Stimulated activated naive CD8-positive, alpha-beta T cell treated with anti-CD3 and anti-CD28 coated beads, Interleukin-15, amount 100 ng/mL, for 72 hours (primary cell): ENCODE results near the gene DIRAS1.
"Not testable (repeated sequence)": the region's sequence is repeated elsewhere in the genome, so short reads cannot be mapped to it uniquely, and the experiment has no call there.

Experiments used
- ATAC-seq: fragments of 150-1000 bp; cut with Tn5 transposase; 2 replicates; pipeline ENCODE4 v1.10.0; 2021; ENCODE audit warnings: mild to moderate bottlenecking, moderate library complexity
- DNase-seq, 2 donors: peaks; one replicate each; pipeline ENCODE4 v3.0.0; 2021 to 2022
- H3K27ac Mint-ChIP-seq, 2 donors: one replicate each; pipeline ENCODE4 v1.8.0; 2022; ENCODE audit warnings: mild to moderate bottlenecking in 2 of 2, mixed read lengths in 2 of 2, moderate library complexity in 2 of 2
- H3K27me3 Mint-ChIP-seq: one replicate; pipeline ENCODE4 v1.8.0; 2022; ENCODE audit warnings: mixed read lengths
- H3K4me1 Mint-ChIP-seq: one replicate; pipeline ENCODE4 v1.8.0; 2022; ENCODE audit warnings: mild to moderate bottlenecking, mixed read lengths
- H3K4me3 Mint-ChIP-seq, 2 donors: one replicate each; pipeline ENCODE4 v1.8.0; 2022; ENCODE audit warnings: mild to moderate bottlenecking in 2 of 2, mixed read lengths in 2 of 2, moderate library complexity in 1 of 2
- H3K9me3 Mint-ChIP-seq, 2 donors: one replicate each; pipeline ENCODE4 v1.8.0; 2022; ENCODE audit warnings: mixed read lengths in 2 of 2

Gene DIRAS1

GRCh38 chr19:2686360-2686759 is 34.8 kb downstream of the DIRAS1 start:
- H3K4me1 Mint-ChIP-seq = no peaks in the 10 kb centered on the region
- H3K9me3 Mint-ChIP-seq = no peaks in the 10 kb centered on the region
- no peaks in the 10 kb centered on the region for H3K27me3 Mint-ChIP-seq
- H3K4me3 Mint-ChIP-seq = no peak overlapping the region
- ATAC-seq (no peak), DNase-seq (no peak)
- peak overlapping the region in 1 of 2 donors; percentile 8 for H3K27ac Mint-ChIP-seq

GRCh38 chr19:2685204-2685704 is 35.9 kb downstream of the DIRAS1 start:
- H3K27me3 Mint-ChIP-seq = no peaks in the 10 kb centered on the region
- H3K27ac Mint-ChIP-seq = no peak overlapping the region
- H3K9me3 Mint-ChIP-seq = no peaks in the 10 kb centered on the region
- H3K4me1 Mint-ChIP-seq = no peaks in the 10 kb centered on the region
- DNase-seq = no peak
- ATAC-seq = no peak
- no peak overlapping the region for H3K4me3 Mint-ChIP-seq

GRCh38 chr19:2683430-2684003 is 37.7 kb downstream of the DIRAS1 start:
- H3K4me3 Mint-ChIP-seq = no peak overlapping the region
- ATAC-seq (no peak), DNase-seq (no peak)
- no peak overlapping the region for H3K27ac Mint-ChIP-seq
- H3K4me1 Mint-ChIP-seq = no peaks in the 10 kb centered on the region
- peaks cover 0 to 5% of the 10 kb centered on the region in 2 donors for H3K9me3 Mint-ChIP-seq
- H3K27me3 Mint-ChIP-seq = no peaks in the 10 kb centered on the region

- Mint-ChIP-seq H3K4me1 (no peaks in the 10 kb centered on the region), H3K27ac (no peak overlapping the region), H3K27me3 (no peaks in the 10 kb centered on the region), H3K9me3 (peaks cover 0 to 14% of the 10 kb centered on the region in 2 donors), H3K4me3 (no peak overlapping the region)
- ATAC-seq (no peak), DNase-seq (no peak)
Measured at GRCh38 chr19:2680808-2681207, 40.4 kb downstream of the DIRAS1 start.

- no peak overlapping the region for H3K4me3 Mint-ChIP-seq
Measured at GRCh38 chr19:2679439-2679838, 41.7 kb downstream of the DIRAS1 start.

GRCh38 chr19:2678948-2679347 is 42.2 kb downstream of the DIRAS1 start:
- not testable (repeated sequence) for H3K27ac Mint-ChIP-seq, ATAC-seq, H3K4me3 Mint-ChIP-seq, H3K27me3 Mint-ChIP-seq, H3K4me1 Mint-ChIP-seq, DNase-seq
- peaks cover 0 to 14% of the 10 kb centered on the region in 2 donors for H3K9me3 Mint-ChIP-seq

More at GRCh38 chr19:2679439-2679838, 41.7 kb downstream of the DIRAS1 start:
- Mint-ChIP-seq H3K27ac (no peak overlapping the region), H3K4me1 (no peaks in the 10 kb centered on the region), H3K9me3 (peaks cover 0 to 14% of the 10 kb centered on the region in 2 donors), H3K27me3 (no peaks in the 10 kb centered on the region)
- no peak for DNase-seq
- ATAC-seq = no peak

GRCh38 chr19:2678044-2678671 is 43.0 kb downstream of the DIRAS1 start:
- ATAC-seq (no peak), DNase-seq (no peak)
- Mint-ChIP-seq H3K4me3 (no peak overlapping the region), H3K9me3 (peaks cover 0 to 14% of the 10 kb centered on the region in 2 donors), H3K27ac (no peak overlapping the region), H3K27me3 (no peaks in the 10 kb centered on the region), H3K4me1 (no peaks in the 10 kb centered on the region)

- H3K27ac Mint-ChIP-seq = no peak overlapping the region
- DNase-seq (no peak), ATAC-seq (no peak)
- H3K4me3 Mint-ChIP-seq = no peak overlapping the region
- peaks cover 0 to 14% of the 10 kb centered on the region in 2 donors for H3K9me3 Mint-ChIP-seq
- H3K4me1 Mint-ChIP-seq = no peaks in the 10 kb centered on the region
- no peaks in the 10 kb centered on the region for H3K27me3 Mint-ChIP-seq
Measured at GRCh38 chr19:2676823-2677222, 44.3 kb downstream of the DIRAS1 start.

- ATAC-seq = no peak
- H3K4me3 Mint-ChIP-seq = no peak overlapping the region
- no peak for DNase-seq
- H3K9me3 Mint-ChIP-seq = peaks cover 0 to 14% of the 10 kb centered on the region in 2 donors
- H3K27ac Mint-ChIP-seq = no peak overlapping the region
- no peaks in the 10 kb centered on the region for H3K27me3 Mint-ChIP-seq
- no peaks in the 10 kb centered on the region for H3K4me1 Mint-ChIP-seq
Measured at GRCh38 chr19:2675892-2676291, 45.3 kb downstream of the DIRAS1 start.

GRCh38 chr19:2670217-2670616 is 51.0 kb downstream of the DIRAS1 start:
- Mint-ChIP-seq H3K4me1 (no peaks in the 10 kb centered on the region), H3K4me3 (no peak overlapping the region)
- ATAC-seq = no peak

GRCh38 chr19:2668175-2668763 is 52.9 kb downstream of the DIRAS1 start:
- H3K27me3 Mint-ChIP-seq = no peaks in the 10 kb centered on the region
- H3K27ac Mint-ChIP-seq = no peak overlapping the region
- H3K4me3 Mint-ChIP-seq = no peak overlapping the region
- no peak for ATAC-seq
- H3K4me1 Mint-ChIP-seq = no peaks in the 10 kb centered on the region
- no peaks in the 10 kb centered on the region for H3K9me3 Mint-ChIP-seq
- DNase-seq = no peak

More at GRCh38 chr19:2670217-2670616, 51.0 kb downstream of the DIRAS1 start:
- no peak for DNase-seq
- no peak overlapping the region for H3K27ac Mint-ChIP-seq
- H3K9me3 Mint-ChIP-seq = no peaks in the 10 kb centered on the region
- H3K27me3 Mint-ChIP-seq = no peaks in the 10 kb centered on the region

GRCh38 chr19:2667349-2667748 is 53.8 kb downstream of the DIRAS1 start:
- not testable (repeated sequence) for H3K4me3 Mint-ChIP-seq, DNase-seq, H3K27me3 Mint-ChIP-seq, ATAC-seq, H3K9me3 Mint-ChIP-seq, H3K4me1 Mint-ChIP-seq
- peak overlapping the region in 1 of 2 donors; percentile 28 for H3K27ac Mint-ChIP-seq

- no peak for DNase-seq
- peak overlapping the region in 1 of 2 donors; percentile 52 for H3K27ac Mint-ChIP-seq
Measured at GRCh38 chr19:2666344-2666994, 54.7 kb downstream of the DIRAS1 start.

GRCh38 chr19:2665103-2665502 is 56.1 kb downstream of the DIRAS1 start:
- no peaks in the 10 kb centered on the region for H3K4me1 Mint-ChIP-seq
- no peaks in the 10 kb centered on the region for H3K9me3 Mint-ChIP-seq

More at GRCh38 chr19:2666344-2666994, 54.7 kb downstream of the DIRAS1 start:
- Mint-ChIP-seq H3K27me3 (no peaks in the 10 kb centered on the region), H3K4me3 (no peak overlapping the region), H3K9me3 (no peaks in the 10 kb centered on the region), H3K4me1 (no peaks in the 10 kb centered on the region)
- no peak for ATAC-seq

More at GRCh38 chr19:2665103-2665502, 56.1 kb downstream of the DIRAS1 start:
- Mint-ChIP-seq H3K27me3 (no peaks in the 10 kb centered on the region), H3K4me3 (no peak overlapping the region), H3K27ac (no peak overlapping the region)
- no peak for DNase-seq
- no peak for ATAC-seq
